AG04450 (cell line): ENCODE data around the gene ALDH1L1. TPM values are rescaled to one million over a fixed set of nuclear protein-coding genes. Genes with fewer than 3 reads are reported as not detected.

Source experiments
- CTCF ChIA-PET: fragments of 300-600, 350-600 bp; formaldehyde crosslinking; extraction: SDS; loops from one replicate; lab custom pipeline; 2022; ENCODE audit warnings: antibody characterized with exemption, inconsistent platforms; lab: Charles Lee
- POLR2A ChIA-PET: fragments of 350-600 bp; formaldehyde crosslinking; extraction: SDS; loops from one replicate; lab custom pipeline; 2021; ENCODE audit warnings: antibody characterized with exemption, inconsistent platforms; lab: Yijun Ruan, JAX
- DNase-seq: peaks from one replicate; pipeline ENCODE4 v3.0.0-alpha.2; 2011; ENCODE audit warnings: low read depth, low spot score
- H3K27ac ChIP-seq: one replicate; pipeline ENCODE4 v1.5.1; 2012; ENCODE audit warnings: low read depth, low read length, control low read depth
- H3K27me3 ChIP-seq: one replicate; pipeline ENCODE4 v1.6.0; 2012; ENCODE audit warnings: low read length; ENCODE audit not compliant: control insufficient read depth, insufficient read depth
- H3K4me3 ChIP-seq: 2 replicates; pipeline ENCODE4 v1.5.1; 2011; ENCODE audit warnings: mild to moderate bottlenecking, low read depth, low read length, control low read depth
- H3K9me3 ChIP-seq: 2 replicates; pipeline ENCODE4 v1.5.1; 2012; ENCODE audit warnings: low read length; ENCODE audit not compliant: control insufficient read depth, insufficient read depth
- polyA plus RNA-seq: library from polyadenylated mRNA; depleted of rRNA; stranded (reverse); fragments of >200 nt; gene quantifications from 2 replicates; pipeline ENCODE4 v1.2.3, GENCODE V29; 2011
- TF ChIP-seq, protein P1 (sequence below): IDR thresholded peaks from 2 replicates; pipeline ENCODE4 v1.5.1; 2011; ENCODE audit warnings: low read depth, low read length, control low read depth, inconsistent platforms

ALDH1L1 gene
- polyA plus RNA-seq, 1 experiment, result not detected

DNA sequence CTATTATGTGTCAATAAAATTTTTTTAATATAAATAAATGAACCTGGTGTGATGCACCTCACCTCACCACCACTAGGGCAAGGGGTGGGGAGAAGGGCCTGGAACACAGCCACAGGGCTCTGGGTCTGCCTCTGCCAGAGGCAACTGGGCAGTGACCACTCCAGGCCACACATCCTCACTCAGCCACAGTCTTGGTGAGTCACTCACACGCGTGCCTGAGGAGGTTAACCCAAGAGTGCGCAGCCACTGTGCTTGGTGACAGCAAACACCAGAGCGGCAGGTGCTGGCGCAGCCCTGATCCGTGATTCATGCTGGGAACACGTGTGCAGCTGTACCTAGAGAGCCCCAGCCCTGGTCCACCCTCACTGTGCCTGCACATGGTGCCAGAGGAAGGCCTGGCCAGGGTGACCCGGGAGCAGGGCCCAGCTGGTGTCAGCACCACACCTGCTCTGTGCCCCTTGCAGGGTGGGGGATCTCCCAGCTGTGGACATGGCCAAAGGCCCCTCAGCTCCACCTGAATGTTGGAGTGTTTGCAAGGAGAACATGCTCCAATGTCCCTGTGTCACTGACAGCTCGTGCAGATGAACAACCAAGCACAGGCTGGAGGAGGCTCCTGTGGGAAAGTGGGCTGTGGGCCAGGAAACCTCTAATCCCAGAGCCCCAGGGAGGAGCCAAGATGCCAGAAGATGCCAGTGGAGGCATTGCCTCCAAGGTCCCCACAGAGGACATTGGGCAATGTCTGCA is 98.6 kb downstream of the ALDH1L1 start:
- Histone ChIP-seq H3K9me3 (peaks cover 4% of the 10 kb centered on the region; the same call in 1 of the 2 replicates), H3K4me3 (no peak overlapping the region), H3K27ac (no peak overlapping the region), H3K27me3 (no peaks in the 10 kb centered on the region)
- DNase-seq, result no peak
- ChIA-PET CTCF (no interaction called here), POLR2A (no interaction called here)
- TF ChIP-seq, protein P1, sequence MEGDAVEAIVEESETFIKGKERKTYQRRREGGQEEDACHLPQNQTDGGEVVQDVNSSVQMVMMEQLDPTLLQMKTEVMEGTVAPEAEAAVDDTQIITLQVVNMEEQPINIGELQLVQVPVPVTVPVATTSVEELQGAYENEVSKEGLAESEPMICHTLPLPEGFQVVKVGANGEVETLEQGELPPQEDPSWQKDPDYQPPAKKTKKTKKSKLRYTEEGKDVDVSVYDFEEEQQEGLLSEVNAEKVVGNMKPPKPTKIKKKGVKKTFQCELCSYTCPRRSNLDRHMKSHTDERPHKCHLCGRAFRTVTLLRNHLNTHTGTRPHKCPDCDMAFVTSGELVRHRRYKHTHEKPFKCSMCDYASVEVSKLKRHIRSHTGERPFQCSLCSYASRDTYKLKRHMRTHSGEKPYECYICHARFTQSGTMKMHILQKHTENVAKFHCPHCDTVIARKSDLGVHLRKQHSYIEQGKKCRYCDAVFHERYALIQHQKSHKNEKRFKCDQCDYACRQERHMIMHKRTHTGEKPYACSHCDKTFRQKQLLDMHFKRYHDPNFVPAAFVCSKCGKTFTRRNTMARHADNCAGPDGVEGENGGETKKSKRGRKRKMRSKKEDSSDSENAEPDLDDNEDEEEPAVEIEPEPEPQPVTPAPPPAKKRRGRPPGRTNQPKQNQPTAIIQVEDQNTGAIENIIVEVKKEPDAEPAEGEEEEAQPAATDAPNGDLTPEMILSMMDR, result peak; percentile 49

GRCh38 chr3:126080970-126081369 is 99.4 kb downstream of the ALDH1L1 start:
- H3K27me3 ChIP-seq, result no peaks in the 10 kb centered on the region
- H3K27ac ChIP-seq, result no peak overlapping the region
- CTCF ChIA-PET, result no interaction called here
- no peak overlapping the region for H3K4me3 ChIP-seq
- no peak for DNase-seq
- H3K9me3 ChIP-seq, result peaks cover 4% of the 10 kb centered on the region; the same call in 1 of the 2 replicates
- POLR2A ChIA-PET, result no interaction called here
- TF ChIP-seq, protein P1, result no peak

GRCh38 chr3:126078866-126079265 is 101.5 kb downstream of the ALDH1L1 start:
- H3K4me3 ChIP-seq, result no peak overlapping the region
- ChIA-PET CTCF (interaction anchor here (1.1 kb wide), 1 partner anchor 150 kb away, joined by 3 read pairs; no protein-coding TSS in a partner anchor), POLR2A (no interaction called here)
- H3K27me3 ChIP-seq, result no peaks in the 10 kb centered on the region
- no peak overlapping the region for H3K27ac ChIP-seq
- DNase-seq, result no peak
- peaks cover 4% of the 10 kb centered on the region; the same call in 1 of the 2 replicates for H3K9me3 ChIP-seq
- TF ChIP-seq, protein P1, result no peak

GRCh38 chr3:126077754-126078153 is 102.6 kb downstream of the ALDH1L1 start:
- no peaks in the 10 kb centered on the region for H3K27me3 ChIP-seq
- H3K27ac ChIP-seq, result no peak overlapping the region
- TF ChIP-seq, protein P1, result no peak
- ChIA-PET POLR2A (no interaction called here), CTCF (no interaction called here)
- DNase-seq, result no peak
- H3K4me3 ChIP-seq, result no peak overlapping the region
- peaks cover 8% of the 10 kb centered on the region; the same call in 1 of the 2 replicates for H3K9me3 ChIP-seq

DNA sequence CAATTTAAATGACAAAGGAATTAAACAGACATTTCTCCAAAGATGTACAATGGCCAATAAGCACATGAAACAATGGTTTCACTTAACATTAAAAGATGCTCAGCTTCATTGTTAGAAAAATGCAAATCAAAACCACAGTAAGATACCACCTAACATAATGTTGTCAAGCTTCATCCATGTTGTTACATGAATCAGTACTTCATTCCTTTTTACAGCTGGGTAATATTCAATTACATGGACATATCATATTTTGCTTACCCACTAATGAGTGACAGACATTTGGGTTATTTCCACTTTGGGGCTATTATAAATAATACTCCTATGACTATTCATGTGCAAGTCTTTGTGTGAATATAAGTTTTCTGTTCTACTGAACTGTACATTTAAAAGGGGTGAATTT is 104.2 kb downstream of the ALDH1L1 start:
- TF ChIP-seq, protein P1, result no peak
- Histone ChIP-seq H3K27ac (no peak overlapping the region), H3K9me3 (peaks cover 4% of the 10 kb centered on the region; the same call in 1 of the 2 replicates), H3K4me3 (no peak overlapping the region), H3K27me3 (no peaks in the 10 kb centered on the region)
- CTCF ChIA-PET, result no interaction called here
- POLR2A ChIA-PET, result no interaction called here
- DNase-seq, result no peak
